Pancreas (tissue), 10 donors: ENCODE data around the gene NECTIN4. TPM values are rescaled to one million over a fixed set of nuclear protein-coding genes. Genes with fewer than 3 reads are reported as not detected.

Experiments
- ATAC-seq, 4 donors: fragments of 200-7000 bp; cut with Tn5 transposase; one replicate each; pipeline versions ENCODE4 v1.8.0 to v1.9.1; 2020; ENCODE audit warnings: mild to moderate bottlenecking in 4 of 4, moderate library complexity in 4 of 4
- DNase-seq, 6 donors: peaks; one replicate each; pipeline ENCODE4 v3.0.0-alpha.2; 2020
- FAIRE-seq: peaks from 2 replicates; lab custom pipeline; 2012; peaks lifted over from hg19 to GRCh38; lab: Jason Lieb, UNC
- H3K27ac ChIP-seq, 4 donors: fragments of 200-600 bp; sonication (generic); 1 replicate in 3 of 4; 2 replicates in 1 of 4; pipeline versions ENCODE4 v1.5.0 to v1.8.0; 2020
- H3K27me3 ChIP-seq, 4 donors: fragments of 200-600 bp; one replicate each; pipeline ENCODE4 v1.8.0; 2021
- H3K36me3 ChIP-seq, 3 donors: fragments of 200-600 bp; sonication (generic) in 1 of 3; one replicate each; pipeline versions ENCODE4 v1.5.0 to v1.8.0; 2020 to 2021
- H3K4me1 ChIP-seq, 3 donors: fragments of 200-600 bp; one replicate each; pipeline ENCODE4 v1.8.0; 2021
- H3K4me3 ChIP-seq, 4 donors: fragments of 200-600 bp; sonication (generic) in 2 of 4; one replicate each; pipeline versions ENCODE4 v1.5.0 to v1.8.0; 2020 to 2021
- H3K9me3 ChIP-seq, 4 donors: fragments of 200-600 bp; one replicate each; pipeline ENCODE4 v1.8.0; 2021
- WGBS, 2 donors: extraction: QIAGEN DNeasy Blood & Tissue Kit; methylation state at CpG; one replicate each; pipeline ENCODE4 v1.1.7; 2013; 5-methylcytosine and 5-hydroxymethylcytosine counted together
- intact Hi-C, 3 donors: fragments of 100-400 bp; cut with DNase I; formaldehyde crosslinking; loops; one replicate each; pipeline versions ENCODE4 v1.11.1 to v1.14.2; 2022
- polyA plus RNA-seq, 2 donors: library from polyadenylated mRNA; stranded (reverse); fragments of 200-250 nt; gene quantifications; one replicate each; pipeline ENCODE4 v1.2.3, GENCODE V29; 2013
- total RNA-seq, 6 donors: library from RNA; stranded (reverse); fragmentation: NEBNext Ultra II Directional in 4 of 6; extraction: Animal tissue kit (Norgen Biotek cat#: 25700) in 4 of 6; gene quantifications; one replicate each; pipeline versions ENCODE4 v1.2.1 to v1.2.4, GENCODE V29; 2021 to 2023
- TF ChIP-seq, protein P1 (sequence below), 4 donors: fragments of 200-600 bp; sonication (generic) in 3 of 4; IDR thresholded peaks; one replicate each; pipeline versions ENCODE4 v1.5.0 to v1.8.0; 2021; ENCODE audit warnings: antibody characterized with exemption in 4 of 4
- donor health status: healthy with polysubstance abuse.
- donor health status: DM: no; HTN: no; CAD: no; lungs with moderate emphysema.
- donor health status: DM: no; HTN: no; CAD: no.
- donor health status: control.
- donor health status: control.
- donor health status: Bipolar disorder and iron deficiency.
- donor health status: DM: yes; HTN: yes; CAD: no.
- donor health status: DM: no; HTN: no; CAD: no.
- donor health status: DM: no; HTN: no; CAD: no.
- donor health status: DM: yes; HTN: yes; CAD: no.

Gene NECTIN4
- total and polyA plus RNA-seq, 8 donors, result 1.7 to 9.3 (median 3.1) TPM

- Histone ChIP-seq H3K27me3 (no peaks in the 10 kb centered on the region), H3K9me3 (no peaks in the 10 kb centered on the region), H3K36me3 (no peaks in the 10 kb centered on the region), H3K27ac (no peak overlapping the region), H3K4me1 (no peaks in the 10 kb centered on the region), H3K4me3 (no peak overlapping the region)
- intact Hi-C loops, result no loop called here
- TF ChIP-seq, protein P1, sequence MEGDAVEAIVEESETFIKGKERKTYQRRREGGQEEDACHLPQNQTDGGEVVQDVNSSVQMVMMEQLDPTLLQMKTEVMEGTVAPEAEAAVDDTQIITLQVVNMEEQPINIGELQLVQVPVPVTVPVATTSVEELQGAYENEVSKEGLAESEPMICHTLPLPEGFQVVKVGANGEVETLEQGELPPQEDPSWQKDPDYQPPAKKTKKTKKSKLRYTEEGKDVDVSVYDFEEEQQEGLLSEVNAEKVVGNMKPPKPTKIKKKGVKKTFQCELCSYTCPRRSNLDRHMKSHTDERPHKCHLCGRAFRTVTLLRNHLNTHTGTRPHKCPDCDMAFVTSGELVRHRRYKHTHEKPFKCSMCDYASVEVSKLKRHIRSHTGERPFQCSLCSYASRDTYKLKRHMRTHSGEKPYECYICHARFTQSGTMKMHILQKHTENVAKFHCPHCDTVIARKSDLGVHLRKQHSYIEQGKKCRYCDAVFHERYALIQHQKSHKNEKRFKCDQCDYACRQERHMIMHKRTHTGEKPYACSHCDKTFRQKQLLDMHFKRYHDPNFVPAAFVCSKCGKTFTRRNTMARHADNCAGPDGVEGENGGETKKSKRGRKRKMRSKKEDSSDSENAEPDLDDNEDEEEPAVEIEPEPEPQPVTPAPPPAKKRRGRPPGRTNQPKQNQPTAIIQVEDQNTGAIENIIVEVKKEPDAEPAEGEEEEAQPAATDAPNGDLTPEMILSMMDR (IDR thresholded peaks at IDR 0.05), result no peak
- DNase-seq (no peak), ATAC-seq (peak in 1 of 4 donors; percentile 13), FAIRE-seq (no peak)
- WGBS, 2 donors, result 75 to 85% methylated on average over 12 of the region's 12 CpGs
These were observed 14.5 kb downstream of the NECTIN4 start for GRCh38 chr1:161074676-161075368.

- intact Hi-C loops, result no loop called here
- no peak overlapping the region for H3K4me3 ChIP-seq
- H3K27me3 ChIP-seq, result no peaks in the 10 kb centered on the region
- H3K36me3 ChIP-seq, result no peaks in the 10 kb centered on the region
- H3K27ac ChIP-seq, result no peak overlapping the region
- TF ChIP-seq, protein P1 (IDR thresholded peaks at IDR 0.05), result no peak
- FAIRE-seq (no peak), ATAC-seq (peak in 2 of 4 donors; percentile 11 to 23), DNase-seq (no peak)
- no peaks in the 10 kb centered on the region for H3K9me3 ChIP-seq
- no peaks in the 10 kb centered on the region for H3K4me1 ChIP-seq
- 65 to 70% methylated on average over 7 of the region's 7 CpGs for WGBS, 2 donors
These were observed 15.8 kb downstream of the NECTIN4 start for GRCh38 chr1:161073474-161074121.

- Histone ChIP-seq H3K4me1 (no peaks in the 10 kb centered on the region), H3K36me3 (no peaks in the 10 kb centered on the region), H3K27ac (no peak overlapping the region), H3K9me3 (no peaks in the 10 kb centered on the region), H3K4me3 (no peak overlapping the region), H3K27me3 (no peaks in the 10 kb centered on the region)
- WGBS, 2 donors, result 88% methylated on average over 19 of the region's 19 CpGs
- TF ChIP-seq, protein P1 (IDR thresholded peaks at IDR 0.05), result no peak
- DNase-seq (no peak), ATAC-seq (no peak), FAIRE-seq (no peak)
- intact Hi-C loops, result no loop called here
These were observed 16.5 kb downstream of the NECTIN4 start for GRCh38 chr1:161072751-161073449.

DNA sequence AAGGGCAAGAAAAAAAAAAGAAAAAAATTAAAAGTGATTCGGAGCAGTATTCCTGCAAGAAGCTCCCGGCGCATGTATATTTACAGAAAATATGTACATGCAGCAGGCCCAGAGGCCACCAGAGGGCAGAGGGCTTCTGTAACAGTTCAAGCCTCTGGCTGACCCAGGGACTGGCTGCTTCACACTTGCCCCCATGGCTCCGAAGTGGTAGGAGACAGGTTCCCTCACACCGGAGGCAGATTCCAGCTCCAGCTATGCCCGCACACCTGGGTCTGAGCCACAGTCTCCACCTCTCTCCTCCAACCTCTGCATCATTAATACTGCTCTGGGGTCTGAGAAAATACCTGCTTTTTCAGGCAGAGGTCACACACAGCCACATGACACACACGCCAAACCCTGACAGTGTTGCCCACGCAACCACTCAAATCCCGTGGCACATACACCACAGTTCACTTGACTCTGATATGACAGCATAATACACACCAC is 17.4 kb downstream of the NECTIN4 start:
- no peaks in the 10 kb centered on the region for H3K4me1 ChIP-seq
- no peak for FAIRE-seq
- WGBS, 2 donors, result 37 to 41% methylated on average over 9 of the region's 9 CpGs
- H3K27me3 ChIP-seq, result no peaks in the 10 kb centered on the region
- H3K4me3 ChIP-seq, result no peak overlapping the region
- no peaks in the 10 kb centered on the region for H3K36me3 ChIP-seq
- peak; percentile 50 to 80 (median 72) for DNase-seq
- TF ChIP-seq, protein P1 (IDR thresholded peaks at IDR 0.05), result peak; percentile 44 to 59 (median 52)
- no peak overlapping the region for H3K27ac ChIP-seq
- ATAC-seq, result peak; percentile 72 to 89 (median 78)
- intact Hi-C loops, result no loop called here
- no peaks in the 10 kb centered on the region for H3K9me3 ChIP-seq
